Left ventricle myocardium inferior (tissue), 1 donor: ENCODE results near the gene TUBGCP5. TPM values are rescaled to one million over a fixed set of nuclear protein-coding genes. Genes with fewer than 3 reads are reported as not detected.

Source experiments
- DNase-seq: peaks from one replicate; pipeline ENCODE4 v3.0.0-alpha.2; 2020
- H3K27ac ChIP-seq: fragments of 200-600 bp; replicated peaks from 2 replicates; pipeline ENCODE4 v1.8.0; 2021
- H3K27me3 ChIP-seq: fragments of 200-600 bp; 2 replicates; pipeline ENCODE4 v1.8.0; 2021; ENCODE audit warnings: low read depth
- H3K36me3 ChIP-seq: fragments of 200-600 bp; 2 replicates; pipeline ENCODE4 v1.8.0; 2021
- H3K4me1 ChIP-seq: fragments of 200-600 bp; 2 replicates; pipeline ENCODE4 v1.8.0; 2021
- H3K4me3 ChIP-seq: fragments of 200-600 bp; 2 replicates; pipeline ENCODE4 v1.8.0; 2021; ENCODE audit warnings: mild to moderate bottlenecking, moderate library complexity
- H3K9me3 ChIP-seq: fragments of 200-600 bp; replicated peaks from 2 replicates; pipeline ENCODE4 v1.8.0; 2021
- CTCF ChIP-seq: fragments of 200-600 bp; IDR thresholded peaks from 2 replicates; pipeline ENCODE4 v1.8.0; 2021; ENCODE audit warnings: antibody characterized with exemption, mild to moderate bottlenecking, borderline replicate concordance
- intact Hi-C: fragments of 100-400 bp; cut with micrococcal nuclease; formaldehyde crosslinking; loops from one replicate; pipeline ENCODE4 v1.11.0; 2022
- total RNA-seq: library from RNA; stranded (reverse); fragmentation: NEBNext Ultra II Directional; extraction: Animal tissue kit (Norgen Biotek cat#: 25700); gene quantifications from one replicate; pipeline ENCODE4 v1.2.1, GENCODE V29; 2021
- donor health status: DM: no; HTN: yes; CAD: no; lungs with severe emphysema.

Gene TUBGCP5
- total RNA-seq, 1 donor from 2014 or later: 11.3 TPM

GRCh38 chr15:22962611-22963010, 76.8 kb downstream of the TUBGCP5 start:
- H3K4me3 ChIP-seq: no peak overlapping the region
- H3K36me3 ChIP-seq: peaks cover 5% of the 10 kb centered on the region
- no peak for DNase-seq
- H3K27me3 ChIP-seq: no peaks in the 10 kb centered on the region
- intact Hi-C loops: no loop called here
- H3K27ac ChIP-seq: peak overlapping the region; percentile 78
- H3K9me3 ChIP-seq: no peaks in the 10 kb centered on the region
- TF ChIP-seq CTCF: no peak
- H3K4me1 ChIP-seq: peaks cover 89% of the 10 kb centered on the region

- no peaks in the 10 kb centered on the region for H3K9me3 ChIP-seq
- intact Hi-C loops: no loop called here
- no peak for DNase-seq
- TF ChIP-seq CTCF: no peak
- peak overlapping the region; percentile 26 for H3K4me3 ChIP-seq
- peaks cover 87% of the 10 kb centered on the region for H3K4me1 ChIP-seq
- peaks cover 5% of the 10 kb centered on the region for H3K36me3 ChIP-seq
- H3K27me3 ChIP-seq: no peaks in the 10 kb centered on the region
- H3K27ac ChIP-seq: peak overlapping the region; percentile 78
Measured at GRCh38 chr15:22961762-22962161, 77.6 kb downstream of the TUBGCP5 start.

- Histone ChIP-seq H3K36me3 (no peaks in the 10 kb centered on the region), H3K4me3 (no peak overlapping the region), H3K27me3 (no peaks in the 10 kb centered on the region), H3K4me1 (peaks cover 93% of the 10 kb centered on the region), H3K9me3 (no peaks in the 10 kb centered on the region), H3K27ac (peak overlapping the region; percentile 78)
- intact Hi-C loops: no loop called here
- no peak for DNase-seq
- TF ChIP-seq CTCF: no peak
Measured at GRCh38 chr15:22960556-22960955, 78.8 kb downstream of the TUBGCP5 start.

GRCh38 chr15:22960126-22960525, 79.2 kb downstream of the TUBGCP5 start:
- H3K27me3 ChIP-seq: no peaks in the 10 kb centered on the region
- peak overlapping the region; percentile 78 for H3K27ac ChIP-seq
- DNase-seq: no peak
- H3K9me3 ChIP-seq: no peaks in the 10 kb centered on the region
- intact Hi-C loops: no loop called here
- H3K36me3 ChIP-seq: no peaks in the 10 kb centered on the region
- TF ChIP-seq CTCF: no peak
- no peak overlapping the region for H3K4me3 ChIP-seq
- H3K4me1 ChIP-seq: peaks cover 94% of the 10 kb centered on the region

- no peak for TF ChIP-seq CTCF
- Histone ChIP-seq H3K9me3 (no peaks in the 10 kb centered on the region), H3K4me3 (no peak overlapping the region), H3K27ac (peak overlapping the region; percentile 78), H3K27me3 (no peaks in the 10 kb centered on the region), H3K4me1 (peaks cover 94% of the 10 kb centered on the region), H3K36me3 (no peaks in the 10 kb centered on the region)
- intact Hi-C loops: no loop called here
- DNase-seq: no peak
Measured at GRCh38 chr15:22959321-22960101, 79.9 kb downstream of the TUBGCP5 start.
